Erythroblast (primary cell): ENCODE measurements around the gene PLAC8L1.

Source experiments
- GATA1 ChIP-seq: IDR thresholded peaks from 2 replicates; pipeline ENCODE4 v1.6.1; 2011; ENCODE audit warnings: low read depth, mild to moderate bottlenecking, control low read depth, low read length, moderate library complexity
- POLR2A ChIP-seq: IDR thresholded peaks from 2 replicates; pipeline ENCODE4 v1.6.1; 2011; ENCODE audit warnings: mild to moderate bottlenecking, low read length

DNA sequence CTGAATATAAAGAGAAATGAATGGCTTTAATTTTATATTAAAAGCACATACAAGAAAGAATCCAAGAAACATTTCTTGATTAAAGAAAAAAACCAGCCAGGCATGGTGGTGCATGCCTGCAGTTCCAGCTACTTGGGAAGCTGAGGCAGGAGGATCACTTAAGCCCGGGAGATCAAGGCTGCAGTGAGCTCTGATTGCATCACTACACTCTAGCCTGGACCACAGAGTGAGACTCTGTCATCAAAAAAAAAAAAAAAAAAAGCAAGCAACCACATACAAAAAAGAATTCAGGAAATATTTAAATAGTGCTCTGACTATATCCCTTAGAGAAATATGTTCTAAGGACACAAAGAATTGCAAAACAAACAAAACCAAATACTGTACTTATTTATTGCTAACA lies 2.5 kb upstream of the PLAC8L1 start:
- TF ChIP-seq POLR2A (no peak), GATA1 (no peak)
